GM19452 (cell line): ENCODE results near the gene TECPR2.

Experiments
- ATAC-seq: cut with Tn5 transposase; IDR thresholded peaks from one replicate; pipeline ENCODE4 v1.9.1; 2021; ENCODE audit not compliant: unreplicated experiment

Gene TECPR2

GRCh38 chr14:102461490-102462338, 99.0 kb downstream of the TECPR2 start:
- no peak for ATAC-seq

- ATAC-seq = no peak
These were observed 99.7 kb downstream of the TECPR2 start for GRCh38 chr14:102462391-102462790.

GRCh38 chr14:102464006-102464405, 101.3 kb downstream of the TECPR2 start:
- ATAC-seq = no peak

GRCh38 chr14:102464846-102465341, 102.2 kb downstream of the TECPR2 start:
- no peak for ATAC-seq

- ATAC-seq = no peak
These were observed 106.5 kb downstream of the TECPR2 start for GRCh38 chr14:102469261-102469660.

- no peak for ATAC-seq
These were observed 109.4 kb downstream of the TECPR2 start for GRCh38 chr14:102471921-102472790.

- no peak for ATAC-seq
These were observed 110.0 kb downstream of the TECPR2 start for GRCh38 chr14:102472791-102473150.

GRCh38 chr14:102473559-102473958, 110.8 kb downstream of the TECPR2 start:
- ATAC-seq = no peak

- ATAC-seq = no peak
These were observed 112.2 kb downstream of the TECPR2 start for GRCh38 chr14:102474934-102475333.

- ATAC-seq = no peak
These were observed 116.4 kb downstream of the TECPR2 start for GRCh38 chr14:102479107-102479506.

- ATAC-seq = no peak
These were observed 117.0 kb downstream of the TECPR2 start for GRCh38 chr14:102479777-102480176.

- no peak for ATAC-seq
These were observed 118.6 kb downstream of the TECPR2 start for GRCh38 chr14:102481371-102481770.

- ATAC-seq = no peak
These were observed 119.1 kb downstream of the TECPR2 start for GRCh38 chr14:102481791-102482238.

- no peak for ATAC-seq
These were observed 121.6 kb downstream of the TECPR2 start for GRCh38 chr14:102484316-102484715.

- ATAC-seq = no peak
These were observed 123.2 kb downstream of the TECPR2 start for GRCh38 chr14:102485693-102486512.

- ATAC-seq = no peak
These were observed 123.9 kb downstream of the TECPR2 start for GRCh38 chr14:102486513-102487203.

GRCh38 chr14:102487204-102487577, 124.5 kb downstream of the TECPR2 start:
- no peak for ATAC-seq

- no peak for ATAC-seq
These were observed 127.7 kb downstream of the TECPR2 start for GRCh38 chr14:102490456-102490855.

GRCh38 chr14:102491366-102491765, 128.6 kb downstream of the TECPR2 start:
- ATAC-seq = no peak

GRCh38 chr14:102491786-102492530, 129.2 kb downstream of the TECPR2 start:
- ATAC-seq = no peak
